K562 (cell line): Measurements from ENCODE around the gene LOC128125822.

Experiments
- CBX5 ChIP-seq: IDR thresholded peaks from 2 replicates; pipeline ENCODE4 v1.6.1; 2014; ENCODE audit warnings: low read depth, borderline replicate concordance
- CCNT2 ChIP-seq: IDR thresholded peaks from 2 replicates; pipeline ENCODE4 v1.6.1; 2011; ENCODE audit warnings: borderline replicate concordance, low read depth, mild to moderate bottlenecking, moderate library complexity, mixed read lengths, low read length; ENCODE audit not compliant: insufficient read length; ENCODE audit errors: extremely low read depth
- CTCF ChIP-seq, 3 experiments: IDR thresholded peaks in 2 of 3; conservative IDR thresholded peaks in 1 of 3; 2 replicates each; pipeline ENCODE4 v1.5.1; 2011 to 2012; ENCODE audit warnings: low read length in 3 of 3, mild to moderate bottlenecking in 3 of 3, control low read depth in 2 of 3, improper control_type of control experiment in 1 of 3, inconsistent platforms in 1 of 3, low read depth in 1 of 3, mixed read lengths in 1 of 3, moderate library complexity in 1 of 3; ENCODE audit not compliant: insufficient read depth in 2 of 3
- DLX4 ChIP-seq: fragments of 250-450 bp; sonication (Bioruptor Pico); IDR thresholded peaks from 2 replicates; pipeline ENCODE4 v1.6.1; 2021; ENCODE audit warnings: mild to moderate bottlenecking
- ERF ChIP-seq: fragments of 450-650 bp; formaldehyde crosslinking; IDR thresholded peaks from 2 replicates; pipeline ENCODE4 v1.4.0; 2020; ENCODE audit warnings: mild to moderate bottlenecking, mixed read lengths
- HMG20A ChIP-seq: fragments of 450-650 bp; formaldehyde crosslinking; conservative IDR thresholded peaks from 2 replicates; pipeline ENCODE4 v1.4.0; 2020; ENCODE audit warnings: mild to moderate bottlenecking, mixed read lengths
- IRF9 ChIP-seq: fragments of 450-650 bp; IDR thresholded peaks from 2 replicates; pipeline ENCODE4 v1.6.1; 2016; ENCODE audit warnings: missing biosample characterization, missing genetic modification characterization
- KAT7 ChIP-seq: sonication (generic); formaldehyde crosslinking; IDR thresholded peaks from 2 replicates; pipeline ENCODE4 v1.8.0; 2022; ENCODE audit warnings: missing genetic modification reagents, mild to moderate bottlenecking, borderline replicate concordance
- KDM4B ChIP-seq, 2 experiments: fragments of 450-650 bp in 1 of 2; sonication (generic) in 1 of 2; IDR thresholded peaks; 2 replicates each; pipeline ENCODE4 v1.6.1; 2016 to 2017; ENCODE audit warnings: borderline replicate concordance in 2 of 2, antibody characterized with exemption in 1 of 2, low read depth in 1 of 2, mild to moderate bottlenecking in 1 of 2
- MAX ChIP-seq: sonication (generic); formaldehyde crosslinking; IDR thresholded peaks from 2 replicates; pipeline ENCODE4 v1.9.0; 2022; ENCODE audit warnings: mild to moderate bottlenecking, missing genetic modification reagents
- NEUROD1 ChIP-seq: fragments of 150-350 bp; IDR thresholded peaks from 2 replicates; pipeline ENCODE4 v1.6.1; 2014; ENCODE audit warnings: borderline replicate concordance, low read length, low read depth; ENCODE audit not compliant: partially characterized antibody
- PCBP1 ChIP-seq: fragments of 200-400 bp; formaldehyde crosslinking; IDR thresholded peaks from 2 replicates; pipeline ENCODE4 v1.6.1; 2018; ENCODE audit warnings: mild to moderate bottlenecking, low read depth, low read length; ENCODE audit not compliant: poor library complexity, severe bottlenecking
- PCBP2 ChIP-seq: fragments of 200-400 bp; formaldehyde crosslinking; IDR thresholded peaks from 2 replicates; pipeline ENCODE4 v1.6.1; 2018; ENCODE audit warnings: low read length, low read depth, mild to moderate bottlenecking, moderate library complexity; ENCODE audit not compliant: poor library complexity, severe bottlenecking
- PHF21A ChIP-seq: fragments of 450-650 bp; IDR thresholded peaks from 2 replicates; pipeline ENCODE4 v1.6.1; 2017; ENCODE audit warnings: low read depth, borderline replicate concordance
- RBM22 ChIP-seq: fragments of 200-400 bp; formaldehyde crosslinking; IDR thresholded peaks from 2 replicates; pipeline ENCODE4 v1.6.1; 2018; ENCODE audit warnings: low read length, low read depth; ENCODE audit not compliant: poor library complexity, severe bottlenecking
- RUNX1 ChIP-seq: sonication (generic); IDR thresholded peaks from 2 replicates; pipeline ENCODE4 v1.6.1; 2016; ENCODE audit warnings: antibody characterized with exemption, low read depth
- SNRNP70 ChIP-seq: fragments of 200-400 bp; formaldehyde crosslinking; optimal IDR thresholded peaks from 2 replicates; pipeline ENCODE3; 2017; ENCODE audit warnings: low read depth, low read length
- TCF15 ChIP-seq: fragments of 250-450 bp; sonication (Bioruptor Pico); IDR thresholded peaks from 2 replicates; pipeline ENCODE4 v1.8.0; 2022; ENCODE audit warnings: moderate library complexity, mild to moderate bottlenecking, inconsistent platforms
- THRAP3 ChIP-seq: fragments of 450-650 bp; IDR thresholded peaks from 2 replicates; pipeline ENCODE4 v1.6.1; 2016; ENCODE audit warnings: mild to moderate bottlenecking, inconsistent platforms, borderline replicate concordance
- ZNF239 ChIP-seq: fragments of 250-450 bp; sonication (Bioruptor Pico); IDR thresholded peaks from 2 replicates; pipeline ENCODE4 v1.4.0; 2020; ENCODE audit warnings: mild to moderate bottlenecking
- ZNF445 ChIP-seq: fragments of 250-450 bp; sonication (Bioruptor Pico); IDR thresholded peaks from 2 replicates; pipeline ENCODE4 v1.4.0; 2020; ENCODE audit warnings: low read depth, mild to moderate bottlenecking, moderate library complexity
- ZNF79 ChIP-seq: fragments of 250-450 bp; sonication (Bioruptor Pico); IDR thresholded peaks from 2 replicates; pipeline ENCODE4 v1.4.0; 2020; ENCODE audit warnings: low read depth, mild to moderate bottlenecking, moderate library complexity

The LOC128125822 gene

GRCh38 chr6:63573076-63573898 lies 1.0 kb downstream of the LOC128125822 start (continued):
- TF ChIP-seq ZNF79 (CRISPR knock-in tag) (no peak), CBX5 (no peak), KDM4B (IDR thresholded peaks at IDR 0.05; ENCODE audit: borderline replicate concordance in 2 of 2, low read depth in 1 of 2) (no peak), ERF (CRISPR knock-in tag) (no peak; the same call in 1 of the 2 replicates), HMG20A (CRISPR knock-in tag) (no peak), CTCF (IDR thresholded peaks at IDR 0.05 in 2 of 3, conservative IDR thresholded peaks at IDR 0.05 in 1 of 3; ENCODE audit: insufficient read depth in 2 of 3, low read depth in 1 of 3, low read length in 3 of 3) (no peak; a peak in 1 of 6 replicates), RUNX1 (no peak), PHF21A (peak; percentile 9; the same call in 1 of the 2 replicates), IRF9 (tag) (no peak), MAX (CRISPR knock-in tag) (peak; percentile 74), SNRNP70 (no peak), CCNT2 (peak; percentile 81), PCBP2 (peak; percentile 5), ZNF239 (CRISPR knock-in tag) (no peak), THRAP3 (no peak), TCF15 (CRISPR knock-in tag) (no peak), PCBP1 (peak; percentile 96), KAT7 (CRISPR knock-in tag) (peak; percentile 73), NEUROD1 (no peak), ZNF445 (CRISPR knock-in tag) (no peak), DLX4 (CRISPR knock-in tag) (no peak), RBM22 (peak; percentile 89)
